Measurements from ENCODE around the gene METTL21C.

The METTL21C gene

GRCh38 chr13:102693250-102693649 lies 1.6 kb downstream of the METTL21C start:
- peaks cover 6% of the 10 kb centered on the region for H3K27me3 ChIP-seq (ENCODE audit: insufficient read depth, poor library complexity, severe bottlenecking)
- no peak for TF ChIP-seq POLR2AphosphoS5 (IDR thresholded peaks at IDR 0.05; ENCODE audit: low read depth)
- TF ChIP-seq SPI1 (IDR thresholded peaks at IDR 0.05; ENCODE audit: borderline replicate concordance, low read depth): no peak
- no peak for TF ChIP-seq CTCF (IDR thresholded peaks at IDR 0.05; ENCODE audit: insufficient read depth, low read length)
- H3K27ac ChIP-seq (replicated peaks): no peak overlapping the region
- no peak for DNase-seq (ENCODE audit: low read depth in 1 of 2, low spot score in 1 of 2)
- no peak overlapping the region for H3K4me3 ChIP-seq (replicated peaks; ENCODE audit: insufficient read depth, low read length)

GRCh38 chr13:102692491-102692826 lies 2.4 kb downstream of the METTL21C start:
- no peak for TF ChIP-seq REST (IDR thresholded peaks at IDR 0.05; ENCODE audit: insufficient replicate concordance, low read depth)
- TF ChIP-seq POLR2AphosphoS5 (IDR thresholded peaks at IDR 0.05; ENCODE audit: low read depth): no peak
- TF ChIP-seq CTCF (IDR thresholded peaks at IDR 0.05; ENCODE audit: insufficient read depth, low read length): no peak
- no peak for TF ChIP-seq SPI1 (IDR thresholded peaks at IDR 0.05; ENCODE audit: borderline replicate concordance, low read depth)
- TF ChIP-seq GABPA (IDR thresholded peaks at IDR 0.05; ENCODE audit: low read depth): no peak
- H3K4me3 ChIP-seq (replicated peaks; ENCODE audit: insufficient read depth, low read length): no peak overlapping the region

GRCh38 chr13:102690883-102691282 lies 4.0 kb downstream of the METTL21C start:
- Histone ChIP-seq H3K27ac (replicated peaks) (no peak overlapping the region), H3K4me3 (replicated peaks; ENCODE audit: insufficient read depth, low read length) (no peak overlapping the region), H3K27me3 (ENCODE audit: insufficient read depth, poor library complexity, severe bottlenecking) (peaks cover 6% of the 10 kb centered on the region)
- TF ChIP-seq CTCF (IDR thresholded peaks at IDR 0.05; ENCODE audit: insufficient read depth, low read length): no peak
- TF ChIP-seq REST (IDR thresholded peaks at IDR 0.05; ENCODE audit: insufficient replicate concordance, low read depth): no peak
- TF ChIP-seq SPI1 (IDR thresholded peaks at IDR 0.05; ENCODE audit: borderline replicate concordance, low read depth): no peak
- no peak for TF ChIP-seq POLR2AphosphoS5 (IDR thresholded peaks at IDR 0.05; ENCODE audit: low read depth)
- no peak for TF ChIP-seq GABPA (IDR thresholded peaks at IDR 0.05; ENCODE audit: low read depth)
- DNase-seq (ENCODE audit: low read depth in 1 of 2, low spot score in 1 of 2): no peak

More at GRCh38 chr13:102692491-102692826, 2.4 kb downstream of the METTL21C start:
- no peak overlapping the region for H3K27ac ChIP-seq (replicated peaks)
- H3K27me3 ChIP-seq (ENCODE audit: insufficient read depth, poor library complexity, severe bottlenecking): peaks cover 6% of the 10 kb centered on the region
- DNase-seq (ENCODE audit: low read depth in 1 of 2, low spot score in 1 of 2): no peak

GRCh38 chr13:102688306-102688973 lies 6.4 kb downstream of the METTL21C start:
- H3K27me3 ChIP-seq (ENCODE audit: insufficient read depth, poor library complexity, severe bottlenecking): no peaks in the 10 kb centered on the region
- TF ChIP-seq GABPA (IDR thresholded peaks at IDR 0.05; ENCODE audit: low read depth) (no peak), CTCF (IDR thresholded peaks at IDR 0.05; ENCODE audit: insufficient read depth, low read length) (no peak), SPI1 (IDR thresholded peaks at IDR 0.05; ENCODE audit: borderline replicate concordance, low read depth) (no peak), REST (IDR thresholded peaks at IDR 0.05; ENCODE audit: insufficient replicate concordance, low read depth) (no peak), POLR2AphosphoS5 (IDR thresholded peaks at IDR 0.05; ENCODE audit: low read depth) (no peak)
- no peak for DNase-seq (ENCODE audit: low read depth in 1 of 2, low spot score in 1 of 2)
- H3K4me3 ChIP-seq (replicated peaks; ENCODE audit: insufficient read depth, low read length): no peak overlapping the region
- no peak overlapping the region for H3K27ac ChIP-seq (replicated peaks)
